ENCODE results near the gene POMT1. TPM values are rescaled to one million over a fixed set of nuclear protein-coding genes. Genes with fewer than 3 reads are reported as not detected.
A peak's percentile ranks its signal among the peaks of the same experiment; 100 is the strongest.

Gene POMT1
- total and polyA plus RNA-seq, 3 donors from 2014 or later: 99.7 to 118 (median 117) TPM

- intact Hi-C loops (cut with DNase I; ENCODE audit: low total_unique reads): no loop called here
- H3K4me3 ChIP-seq: no peak overlapping the region
- no peak for TF ChIP-seq POLR2A (IDR thresholded peaks at IDR 0.05)
- TF ChIP-seq, protein P1, sequence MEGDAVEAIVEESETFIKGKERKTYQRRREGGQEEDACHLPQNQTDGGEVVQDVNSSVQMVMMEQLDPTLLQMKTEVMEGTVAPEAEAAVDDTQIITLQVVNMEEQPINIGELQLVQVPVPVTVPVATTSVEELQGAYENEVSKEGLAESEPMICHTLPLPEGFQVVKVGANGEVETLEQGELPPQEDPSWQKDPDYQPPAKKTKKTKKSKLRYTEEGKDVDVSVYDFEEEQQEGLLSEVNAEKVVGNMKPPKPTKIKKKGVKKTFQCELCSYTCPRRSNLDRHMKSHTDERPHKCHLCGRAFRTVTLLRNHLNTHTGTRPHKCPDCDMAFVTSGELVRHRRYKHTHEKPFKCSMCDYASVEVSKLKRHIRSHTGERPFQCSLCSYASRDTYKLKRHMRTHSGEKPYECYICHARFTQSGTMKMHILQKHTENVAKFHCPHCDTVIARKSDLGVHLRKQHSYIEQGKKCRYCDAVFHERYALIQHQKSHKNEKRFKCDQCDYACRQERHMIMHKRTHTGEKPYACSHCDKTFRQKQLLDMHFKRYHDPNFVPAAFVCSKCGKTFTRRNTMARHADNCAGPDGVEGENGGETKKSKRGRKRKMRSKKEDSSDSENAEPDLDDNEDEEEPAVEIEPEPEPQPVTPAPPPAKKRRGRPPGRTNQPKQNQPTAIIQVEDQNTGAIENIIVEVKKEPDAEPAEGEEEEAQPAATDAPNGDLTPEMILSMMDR (IDR thresholded peaks at IDR 0.05): peak in 1 of 3 experiments; percentile 33
- no peaks in the 10 kb centered on the region for H3K36me3 ChIP-seq (ENCODE audit: low read depth, missing control alignments)
- H3K9me3 ChIP-seq: no peaks in the 10 kb centered on the region
- no peak overlapping the region for H3K27ac ChIP-seq
- no peaks in the 10 kb centered on the region for H3K27me3 ChIP-seq
- no peak for DNase-seq
- no peaks in the 10 kb centered on the region for H3K4me1 ChIP-seq
- WGBS, 2 donors: 80 to 89% methylated on average over 15 to 40 of the region's 40 CpGs
Observed at GRCh38 chr9:131475956-131476776, 26.6 kb upstream of the POMT1 start.

DNA sequence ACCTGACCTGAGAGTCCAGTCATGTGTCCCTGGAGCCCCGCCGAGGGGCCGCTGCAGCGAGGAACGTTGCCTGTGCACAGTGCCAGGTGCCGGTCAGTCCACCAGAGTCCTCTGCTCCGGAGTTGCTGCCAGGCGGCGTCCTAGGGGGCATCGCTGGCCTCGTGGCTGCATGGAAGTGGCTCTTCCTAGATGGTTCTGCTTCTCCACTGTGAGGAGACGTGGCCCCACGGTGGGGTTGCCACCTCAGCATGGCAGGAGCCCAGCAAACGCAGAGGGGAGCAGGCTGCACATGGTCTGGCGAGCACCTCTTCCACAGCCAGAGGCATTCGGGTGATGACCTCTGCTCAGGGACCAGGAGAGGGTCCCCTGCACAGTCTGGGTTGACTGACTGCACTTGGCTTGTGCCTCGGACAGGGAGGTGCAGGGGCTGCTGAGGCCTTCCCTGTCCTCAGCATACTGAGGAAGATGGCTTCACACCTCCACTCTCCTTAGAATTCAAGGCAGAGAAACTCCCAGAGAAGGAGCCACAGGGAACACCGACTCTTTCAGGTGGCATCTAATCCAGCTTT lies 25.9 kb upstream of the POMT1 start:
- Histone ChIP-seq H3K36me3 (ENCODE audit: low read depth, missing control alignments) (no peaks in the 10 kb centered on the region), H3K9me3 (no peaks in the 10 kb centered on the region), H3K4me3 (no peak overlapping the region), H3K27me3 (no peaks in the 10 kb centered on the region), H3K4me1 (no peaks in the 10 kb centered on the region), H3K27ac (no peak overlapping the region)
- 68 to 76% methylated on average over 9 to 14 of the region's 18 CpGs for WGBS, 2 donors
- TF ChIP-seq POLR2A (IDR thresholded peaks at IDR 0.05): no peak
- TF ChIP-seq, protein P1 (IDR thresholded peaks at IDR 0.05): no peak
- intact Hi-C loops (cut with DNase I; ENCODE audit: low total_unique reads): no loop called here
- DNase-seq: no peak

DNA sequence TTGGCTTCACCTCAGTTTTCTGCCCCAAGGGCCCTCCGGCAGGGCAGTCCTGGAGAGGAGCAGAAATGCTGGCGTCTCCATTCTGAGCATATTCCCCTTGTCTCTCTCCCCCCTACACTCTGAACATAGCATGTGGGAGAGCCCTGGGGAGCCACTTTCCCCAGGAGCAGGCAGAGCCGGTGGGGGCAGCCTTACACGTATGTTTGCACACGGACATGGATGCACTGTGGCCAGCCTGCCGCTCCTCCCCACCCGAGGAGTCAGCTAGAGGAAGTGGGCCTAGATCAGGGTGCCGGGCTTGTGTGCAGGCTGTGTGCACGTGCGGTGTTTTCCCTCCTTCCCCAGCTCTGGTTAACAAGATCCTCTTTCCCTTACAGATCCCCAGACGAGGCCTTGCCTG lies 25.4 kb upstream of the POMT1 start:
- Histone ChIP-seq H3K9me3 (no peaks in the 10 kb centered on the region), H3K27ac (no peak overlapping the region), H3K4me1 (no peaks in the 10 kb centered on the region), H3K36me3 (ENCODE audit: low read depth, missing control alignments) (no peaks in the 10 kb centered on the region), H3K4me3 (no peak overlapping the region), H3K27me3 (no peaks in the 10 kb centered on the region)
- TF ChIP-seq POLR2A (IDR thresholded peaks at IDR 0.05): no peak
- TF ChIP-seq, protein P1 (IDR thresholded peaks at IDR 0.05): no peak
- WGBS, 2 donors: 78 to 94% methylated on average over 3 to 11 of the region's 11 CpGs
- intact Hi-C loops (cut with DNase I; ENCODE audit: low total_unique reads): no loop called here
- no peak for DNase-seq

GRCh38 chr9:131477816-131478419 lies 24.8 kb upstream of the POMT1 start:
- 82 to 87% methylated on average over 14 to 19 of the region's 19 CpGs for WGBS, 2 donors
- Histone ChIP-seq H3K36me3 (ENCODE audit: low read depth, missing control alignments) (no peaks in the 10 kb centered on the region), H3K4me3 (no peak overlapping the region), H3K4me1 (no peaks in the 10 kb centered on the region), H3K27me3 (no peaks in the 10 kb centered on the region), H3K9me3 (no peaks in the 10 kb centered on the region), H3K27ac (no peak overlapping the region)
- TF ChIP-seq POLR2A (IDR thresholded peaks at IDR 0.05): no peak
- TF ChIP-seq, protein P1 (IDR thresholded peaks at IDR 0.05): no peak
- no peak for DNase-seq
- intact Hi-C loops (cut with DNase I; ENCODE audit: low total_unique reads): no loop called here

Measured in testis (tissue), 3 donors.